SK-N-DZ (cell line): ENCODE results near the gene SYNE2.

ENCODE experiments used
- DNase-seq: peaks from one replicate; pipeline ENCODE4 v3.0.0-alpha.2; 2015; ENCODE audit warnings: low spot score

Gene SYNE2

GRCh38 chr14:63960926-63961567 lies 108.2 kb downstream of the SYNE2 start:
- no peak for DNase-seq

- no peak for DNase-seq
Observed at GRCh38 chr14:63962906-63963305, 110.1 kb downstream of the SYNE2 start.

GRCh38 chr14:63963439-63963838 lies 110.6 kb downstream of the SYNE2 start:
- no peak for DNase-seq

GRCh38 chr14:63964113-63964512 lies 111.3 kb downstream of the SYNE2 start:
- DNase-seq, result no peak

- DNase-seq, result no peak
Observed at GRCh38 chr14:63966407-63966806, 113.6 kb downstream of the SYNE2 start.

- DNase-seq, result no peak
Observed at GRCh38 chr14:63972323-63972932, 119.6 kb downstream of the SYNE2 start.

- DNase-seq, result no peak
Observed at GRCh38 chr14:63974176-63974575, 121.4 kb downstream of the SYNE2 start.

- DNase-seq, result no peak
Observed at GRCh38 chr14:63981569-63981968, 128.8 kb downstream of the SYNE2 start.

- no peak for DNase-seq
Observed at GRCh38 chr14:63982156-63982555, 129.4 kb downstream of the SYNE2 start.

GRCh38 chr14:63982629-63983028 lies 129.8 kb downstream of the SYNE2 start:
- DNase-seq, result no peak

GRCh38 chr14:63986789-63987533 lies 134.2 kb downstream of the SYNE2 start:
- no peak for DNase-seq

- DNase-seq, result no peak
Observed at GRCh38 chr14:63988579-63988978, 135.8 kb downstream of the SYNE2 start.

GRCh38 chr14:63991833-63992232 lies 139.0 kb downstream of the SYNE2 start:
- no peak for DNase-seq

GRCh38 chr14:63992858-63993257 lies 140.1 kb downstream of the SYNE2 start:
- no peak for DNase-seq

GRCh38 chr14:63993992-63994391 lies 141.2 kb downstream of the SYNE2 start:
- DNase-seq, result no peak

- DNase-seq, result no peak
Observed at GRCh38 chr14:63995285-63995684, 142.5 kb downstream of the SYNE2 start.

- no peak for DNase-seq
Observed at GRCh38 chr14:63996016-63996415, 143.2 kb downstream of the SYNE2 start.

GRCh38 chr14:63996625-63997220 lies 143.9 kb downstream of the SYNE2 start:
- DNase-seq, result no peak

GRCh38 chr14:64000749-64001148 lies 147.9 kb downstream of the SYNE2 start:
- DNase-seq, result no peak

- no peak for DNase-seq
Observed at GRCh38 chr14:64005822-64006221, 153.0 kb downstream of the SYNE2 start.

- no peak for DNase-seq
Observed at GRCh38 chr14:64008016-64008415, 155.2 kb downstream of the SYNE2 start.

GRCh38 chr14:64012003-64012402 lies 159.2 kb downstream of the SYNE2 start:
- no peak for DNase-seq

GRCh38 chr14:64012720-64013119 lies 159.9 kb downstream of the SYNE2 start:
- DNase-seq, result no peak
